Left ventricle myocardium inferior (tissue), 1 donor: ENCODE results near the gene GPN3. TPM values are rescaled to one million over a fixed set of nuclear protein-coding genes. Genes with fewer than 3 reads are reported as not detected.
"Not testable (repeated sequence)": the region's sequence is repeated elsewhere in the genome, so short reads cannot be mapped to it uniquely, and the experiment has no call there.

ENCODE experiments used
- DNase-seq: peaks from one replicate; pipeline ENCODE4 v3.0.0-alpha.2; 2020
- H3K27ac ChIP-seq: fragments of 200-600 bp; replicated peaks from 2 replicates; pipeline ENCODE4 v1.8.0; 2021
- H3K27me3 ChIP-seq: fragments of 200-600 bp; 2 replicates; pipeline ENCODE4 v1.8.0; 2021; ENCODE audit warnings: low read depth
- H3K36me3 ChIP-seq: fragments of 200-600 bp; 2 replicates; pipeline ENCODE4 v1.8.0; 2021
- H3K4me1 ChIP-seq: fragments of 200-600 bp; 2 replicates; pipeline ENCODE4 v1.8.0; 2021
- H3K4me3 ChIP-seq: fragments of 200-600 bp; 2 replicates; pipeline ENCODE4 v1.8.0; 2021; ENCODE audit warnings: mild to moderate bottlenecking, moderate library complexity
- H3K9me3 ChIP-seq: fragments of 200-600 bp; replicated peaks from 2 replicates; pipeline ENCODE4 v1.8.0; 2021
- CTCF ChIP-seq: fragments of 200-600 bp; IDR thresholded peaks from 2 replicates; pipeline ENCODE4 v1.8.0; 2021; ENCODE audit warnings: antibody characterized with exemption, mild to moderate bottlenecking, borderline replicate concordance
- intact Hi-C: fragments of 100-400 bp; cut with micrococcal nuclease; formaldehyde crosslinking; loops from one replicate; pipeline ENCODE4 v1.11.0; 2022
- total RNA-seq: library from RNA; stranded (reverse); fragmentation: NEBNext Ultra II Directional; extraction: Animal tissue kit (Norgen Biotek cat#: 25700); gene quantifications from one replicate; pipeline ENCODE4 v1.2.1, GENCODE V29; 2021
- donor health status: DM: no; HTN: yes; CAD: no; lungs with severe emphysema.

The GPN3 gene
- total RNA-seq, 1 donor from 2014 or later = 29.3 TPM

DNA sequence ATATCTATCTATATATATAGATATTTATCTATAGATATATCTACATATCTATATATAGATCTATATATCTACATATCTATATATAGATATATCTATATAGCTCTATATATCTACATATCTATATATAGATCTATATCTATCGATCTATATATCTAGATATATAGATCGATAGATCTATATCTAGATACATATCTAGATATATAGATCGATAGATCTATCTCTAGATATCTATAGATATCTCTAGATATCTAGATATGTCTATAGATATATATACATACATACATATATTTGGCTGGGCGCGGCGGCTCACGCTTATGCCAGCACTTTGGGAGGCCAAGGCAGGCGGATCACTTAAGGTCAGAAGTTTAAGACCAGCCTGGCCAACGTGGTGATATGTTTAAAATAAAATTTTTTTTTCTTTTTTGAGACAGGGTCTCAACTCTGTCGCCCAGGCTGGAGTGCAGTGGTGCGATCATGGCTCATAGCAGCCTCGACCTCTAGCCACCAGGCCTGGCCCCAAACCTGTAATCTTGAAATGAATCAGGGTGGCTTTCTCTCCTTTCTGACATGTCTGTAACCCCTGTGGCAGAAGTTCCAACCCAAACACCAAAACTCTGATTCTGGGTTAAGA, 36.0 kb downstream of the GPN3 start:
- Histone ChIP-seq H3K4me1 (peaks cover 5% of the 10 kb centered on the region), H3K27ac (peak overlapping the region; percentile 44), H3K27me3 (no peaks in the 10 kb centered on the region), H3K9me3 (no peaks in the 10 kb centered on the region), H3K4me3 (peak overlapping the region; percentile 71), H3K36me3 (peaks cover 34% of the 10 kb centered on the region)
- intact Hi-C loops = loop anchor here (5.0 kb wide), 1 partner anchor 330 kb away; no protein-coding TSS in a partner anchor
- no peak for TF ChIP-seq CTCF
- no peak for DNase-seq

GRCh38 chr12:110429676-110430075, 38.4 kb downstream of the GPN3 start:
- intact Hi-C loops = loop anchor here (5.0 kb wide), 1 partner anchor 327 kb away; no protein-coding TSS in a partner anchor
- H3K4me1 ChIP-seq = not testable (repeated sequence)

DNA sequence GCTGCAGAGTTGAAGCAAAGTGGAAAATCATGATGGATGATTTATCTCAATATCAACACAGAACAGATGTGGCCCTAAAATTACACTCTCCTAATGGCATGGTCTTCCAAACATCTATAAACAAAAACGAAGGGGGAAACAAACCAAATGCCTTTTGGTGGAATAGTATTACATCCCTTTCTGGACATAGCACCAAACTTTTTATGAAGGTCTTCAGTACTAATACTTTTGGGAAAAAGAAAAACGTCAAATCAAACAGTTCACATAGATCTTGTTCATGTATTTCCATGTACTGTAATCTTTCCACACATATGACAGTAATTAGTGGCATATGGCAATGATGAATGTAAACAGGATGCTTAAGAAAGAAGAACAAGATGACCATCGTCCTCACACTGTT, 41.7 kb downstream of the GPN3 start:
- Histone ChIP-seq H3K4me1 (no peaks in the 10 kb centered on the region), H3K27me3 (no peaks in the 10 kb centered on the region), H3K9me3 (no peaks in the 10 kb centered on the region), H3K36me3 (no peaks in the 10 kb centered on the region), H3K4me3 (no peak overlapping the region), H3K27ac (no peak overlapping the region)
- TF ChIP-seq CTCF = no peak
- intact Hi-C loops = no loop called here
- no peak for DNase-seq

More at GRCh38 chr12:110429676-110430075, 38.4 kb downstream of the GPN3 start:
- H3K27ac ChIP-seq, H3K4me3 ChIP-seq, H3K9me3 ChIP-seq, DNase-seq, H3K27me3 ChIP-seq: not testable (repeated sequence)
- peaks cover 12% of the 10 kb centered on the region for H3K36me3 ChIP-seq

DNA sequence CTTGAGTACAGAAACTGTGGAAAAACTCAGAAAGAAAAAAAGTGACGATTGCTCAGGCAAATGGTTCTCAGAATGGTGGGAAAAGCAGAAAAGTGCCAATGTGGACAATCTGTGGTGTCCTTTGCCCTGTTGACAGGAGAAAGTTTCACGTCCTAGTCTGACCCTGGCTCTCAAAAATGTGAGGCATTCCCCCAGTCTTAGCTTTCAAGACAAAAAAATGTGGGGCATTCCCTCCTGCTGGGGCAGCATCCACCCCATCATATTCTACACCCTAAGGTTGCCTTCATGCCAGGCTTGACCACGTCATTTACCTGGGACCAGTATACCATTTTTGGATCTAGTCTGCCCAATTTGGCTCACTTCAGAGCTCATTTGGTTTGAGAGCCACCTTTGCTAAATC, 43.8 kb downstream of the GPN3 start:
- intact Hi-C loops = no loop called here
- no peak for TF ChIP-seq CTCF
- DNase-seq = no peak
- Histone ChIP-seq H3K27me3 (no peaks in the 10 kb centered on the region), H3K36me3 (no peaks in the 10 kb centered on the region), H3K9me3 (no peaks in the 10 kb centered on the region), H3K27ac (no peak overlapping the region), H3K4me3 (no peak overlapping the region), H3K4me1 (no peaks in the 10 kb centered on the region)

- no peaks in the 10 kb centered on the region for H3K9me3 ChIP-seq
- no peaks in the 10 kb centered on the region for H3K27me3 ChIP-seq
- H3K36me3 ChIP-seq = no peaks in the 10 kb centered on the region
- H3K4me3 ChIP-seq = no peak overlapping the region
- H3K4me1 ChIP-seq = no peaks in the 10 kb centered on the region
- no peak overlapping the region for H3K27ac ChIP-seq
- DNase-seq = no peak
- TF ChIP-seq CTCF = no peak
- intact Hi-C loops = no loop called here
Measured at GRCh38 chr12:110421701-110422100, 46.4 kb downstream of the GPN3 start.

- intact Hi-C loops = no loop called here
- H3K27me3 ChIP-seq = no peaks in the 10 kb centered on the region
- no peak for TF ChIP-seq CTCF
- no peaks in the 10 kb centered on the region for H3K4me1 ChIP-seq
- no peak for DNase-seq
- no peaks in the 10 kb centered on the region for H3K9me3 ChIP-seq
- H3K4me3 ChIP-seq = no peak overlapping the region
- no peaks in the 10 kb centered on the region for H3K36me3 ChIP-seq
- no peak overlapping the region for H3K27ac ChIP-seq
Measured at GRCh38 chr12:110421159-110421661, 46.8 kb downstream of the GPN3 start.

DNA sequence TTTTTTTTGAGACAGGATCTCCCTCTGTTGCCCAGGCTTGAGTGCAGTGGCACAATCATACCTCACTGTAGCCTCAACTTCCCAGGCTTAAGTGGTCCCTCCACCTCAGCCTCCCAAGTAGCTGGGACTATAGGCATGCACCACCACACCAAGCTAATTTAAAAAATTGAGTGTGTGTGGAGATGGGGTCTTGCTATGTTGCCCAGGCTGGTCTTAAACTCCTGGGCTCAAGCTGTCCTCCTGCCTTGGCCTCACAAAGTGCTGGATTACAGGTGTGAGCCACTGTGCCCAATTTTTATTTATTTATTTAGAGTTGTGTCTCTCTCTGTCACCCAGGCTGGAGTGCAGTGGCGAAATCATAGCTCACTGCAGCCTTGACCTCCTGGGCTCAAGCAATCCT, 47.4 kb downstream of the GPN3 start:
- H3K9me3 ChIP-seq, H3K4me3 ChIP-seq, H3K36me3 ChIP-seq, H3K27me3 ChIP-seq, H3K4me1 ChIP-seq, DNase-seq, H3K27ac ChIP-seq, intact Hi-C loops: not testable (repeated sequence)

- H3K27ac ChIP-seq, H3K27me3 ChIP-seq, H3K4me1 ChIP-seq, H3K9me3 ChIP-seq, H3K4me3 ChIP-seq, intact Hi-C loops, DNase-seq, H3K36me3 ChIP-seq: not testable (repeated sequence)
Measured at GRCh38 chr12:110417113-110417512, 50.9 kb downstream of the GPN3 start.

GRCh38 chr12:110410086-110410485, 58.0 kb downstream of the GPN3 start:
- intact Hi-C loops = not testable (repeated sequence)

More at GRCh38 chr12:110410086-110410485, 58.0 kb downstream of the GPN3 start:
- not testable (repeated sequence) for H3K27ac ChIP-seq, DNase-seq, H3K9me3 ChIP-seq, H3K4me1 ChIP-seq, H3K36me3 ChIP-seq, H3K4me3 ChIP-seq
- peaks cover 11% of the 10 kb centered on the region for H3K27me3 ChIP-seq
